ENCODE data around the gene RREB1.

RREB1 gene

GRCh38 chr6:7088076-7088742 is 19.6 kb upstream of the RREB1 start:
- peak; percentile 24 for DNase-seq
- peak; percentile 69 for ATAC-seq

DNA sequence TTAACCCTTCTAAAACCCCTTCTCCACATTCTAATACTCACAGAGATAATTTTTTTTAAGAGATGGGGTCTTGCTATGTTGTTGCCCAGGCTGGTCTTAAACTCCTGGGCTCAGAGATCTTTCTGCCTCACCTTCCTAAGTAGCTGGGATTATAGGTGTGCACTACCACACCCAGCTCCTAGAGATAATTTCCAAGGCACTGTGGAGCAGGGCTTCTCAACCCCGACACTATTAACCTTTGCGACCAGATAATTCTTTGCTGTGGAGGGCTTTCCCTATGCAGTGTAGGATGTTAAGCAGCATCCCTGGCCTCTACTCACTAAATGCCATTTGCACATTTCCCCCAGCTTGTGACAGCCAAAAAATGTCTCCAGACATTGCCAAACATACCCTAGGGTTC is 8.8 kb upstream of the RREB1 start:
- ATAC-seq = no peak
- no peak for DNase-seq

GRCh38 chr6:7100072-7100752 is 7.5 kb upstream of the RREB1 start:
- ATAC-seq (no peak), DNase-seq (no peak)

DNA sequence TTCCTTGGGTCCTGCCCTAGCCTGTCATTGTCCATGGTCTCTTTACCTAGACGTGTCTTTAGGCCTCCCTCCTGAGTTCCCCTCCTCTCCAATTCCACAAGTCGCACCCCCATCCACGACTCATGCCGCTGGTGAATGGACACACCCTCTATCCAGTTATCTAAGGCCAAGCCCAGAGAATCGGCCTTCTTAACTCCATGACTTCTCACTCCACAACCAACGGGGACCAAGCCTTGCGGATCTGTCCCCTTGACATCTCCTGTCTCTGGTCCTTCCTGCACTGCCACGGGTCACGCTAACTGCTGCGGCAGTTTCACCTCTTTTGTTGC is 7.0 kb upstream of the RREB1 start:
- ATAC-seq = no peak
- DNase-seq = no peak

GRCh38 chr6:7101290-7101689 is 6.5 kb upstream of the RREB1 start:
- ATAC-seq (no peak), DNase-seq (no peak)

- DNase-seq (no peak), ATAC-seq (no peak)
Measured at GRCh38 chr6:7104752-7105151, 3.0 kb upstream of the RREB1 start.

GRCh38 chr6:7106215-7106751 is 1.5 kb upstream of the RREB1 start:
- no peak for DNase-seq
- ATAC-seq = no peak

GRCh38 chr6:7106752-7107577 is 796 bp upstream of the RREB1 start:
- ATAC-seq = peak; percentile 65
- DNase-seq = peak; percentile 82

- peak; percentile 59 for DNase-seq
- peak; percentile 8 for ATAC-seq
Measured at GRCh38 chr6:7108196-7108963, 619 bp downstream of the RREB1 start.

- ATAC-seq (peak; percentile 8), DNase-seq (peak; percentile 57)
Measured at GRCh38 chr6:7108964-7109836, 1.4 kb downstream of the RREB1 start.

- no peak for ATAC-seq
- DNase-seq = no peak
Measured at GRCh38 chr6:7110092-7110792, 2.5 kb downstream of the RREB1 start.

GRCh38 chr6:7111095-7111690 is 3.4 kb downstream of the RREB1 start:
- no peak for ATAC-seq
- no peak for DNase-seq

- ATAC-seq (no peak), DNase-seq (no peak)
Measured at GRCh38 chr6:7112171-7112570, 4.4 kb downstream of the RREB1 start.

- ATAC-seq (peak; percentile 15), DNase-seq (peak; percentile 54)
Measured at GRCh38 chr6:7112741-7113313, 5.1 kb downstream of the RREB1 start.

GRCh38 chr6:7114744-7115458 is 7.1 kb downstream of the RREB1 start:
- no peak for DNase-seq
- no peak for ATAC-seq

- no peak for ATAC-seq
- no peak for DNase-seq
Measured at GRCh38 chr6:7115543-7116231, 7.9 kb downstream of the RREB1 start.

- ATAC-seq (no peak), DNase-seq (no peak)
Measured at GRCh38 chr6:7119272-7119801, 11.6 kb downstream of the RREB1 start.

DNA sequence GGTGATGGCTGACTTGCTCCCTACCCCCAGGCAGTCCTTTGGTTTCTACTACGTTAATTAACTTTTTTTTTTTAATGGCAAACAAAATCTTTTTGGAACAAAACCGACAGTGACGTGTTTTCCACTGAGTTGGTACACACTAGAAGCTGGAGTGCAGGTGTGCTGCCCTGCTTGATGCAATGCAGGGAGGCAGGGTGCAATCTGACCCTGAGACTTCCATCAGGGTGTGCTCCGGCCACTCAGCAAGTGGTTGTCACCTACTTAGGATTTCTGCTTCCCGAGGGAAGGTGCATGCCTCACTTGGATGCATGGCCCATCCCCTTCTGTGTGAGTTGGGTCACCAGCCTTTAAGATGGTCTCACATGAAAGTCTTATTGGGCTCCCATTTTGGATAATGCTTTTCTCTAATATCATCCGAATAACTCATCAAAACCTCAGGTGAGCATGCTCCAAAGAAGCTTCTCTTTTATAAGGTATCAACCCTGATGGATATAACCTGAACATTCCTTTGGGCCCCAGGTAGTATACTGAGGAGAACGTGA is 14.0 kb downstream of the RREB1 start:
- ATAC-seq = no peak

More for the DNA sequence above, 14.0 kb downstream of the RREB1 start:
- DNase-seq = no peak

Measured in stimulated activated naive CD8-positive, alpha-beta T cell treated with anti-CD3 and anti-CD28 coated beads, Interleukin-15, Interleukin-2, amounts not matched to agents 100 U/mL and 50 U/mL, for 24 hours (primary cell).